GM21576 (cell line): Measurements from ENCODE around the gene PSAT1.

Experiments
- ATAC-seq: cut with Tn5 transposase; IDR thresholded peaks from one replicate; pipeline ENCODE4 v1.9.1; 2021; ENCODE audit warnings: mild to moderate bottlenecking, moderate library complexity; ENCODE audit not compliant: unreplicated experiment

PSAT1 gene

GRCh38 chr9:78292026-78292425 is 4.9 kb upstream of the PSAT1 start:
- ATAC-seq = no peak

DNA sequence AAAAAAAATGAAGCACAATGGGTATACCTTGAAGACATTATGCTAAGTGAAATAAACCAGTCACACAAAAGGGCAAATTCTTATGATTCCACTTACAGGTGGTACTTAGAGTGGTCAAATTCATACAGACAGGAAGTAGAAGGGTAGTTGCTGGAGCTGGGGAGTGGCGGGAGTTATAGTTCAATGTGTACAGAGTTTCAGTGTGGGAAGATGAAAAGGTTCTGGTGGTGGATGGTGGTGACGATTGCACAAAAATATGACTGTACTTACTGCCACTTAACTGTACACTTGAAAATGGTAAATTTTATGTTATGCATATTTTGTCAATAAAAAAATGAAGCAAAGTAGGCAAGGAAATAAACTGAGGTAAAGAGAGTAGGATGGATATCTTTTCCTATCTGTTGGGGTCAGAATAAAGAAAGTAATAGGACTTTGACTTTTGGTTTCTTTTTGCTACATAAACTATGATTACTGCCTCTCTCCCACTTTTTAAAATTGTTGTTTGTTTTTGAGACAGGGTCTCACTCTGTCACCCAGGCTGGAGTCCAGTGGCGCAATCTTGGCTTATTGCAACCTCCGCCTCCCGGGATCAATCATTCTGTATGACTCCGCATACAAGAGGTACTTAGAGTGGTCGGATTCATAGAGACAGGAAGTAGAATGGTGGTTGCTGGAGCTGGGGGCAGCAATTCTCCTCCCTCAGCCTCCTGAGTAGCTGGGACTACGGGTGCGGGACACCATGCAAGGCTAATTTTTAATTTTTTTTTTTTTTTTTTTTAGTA is 4.0 kb upstream of the PSAT1 start:
- ATAC-seq = no peak

GRCh38 chr9:78294290-78295176 is 2.4 kb upstream of the PSAT1 start:
- no peak for ATAC-seq

- ATAC-seq = no peak
Observed at GRCh38 chr9:78295177-78295575, 1.7 kb upstream of the PSAT1 start.

DNA sequence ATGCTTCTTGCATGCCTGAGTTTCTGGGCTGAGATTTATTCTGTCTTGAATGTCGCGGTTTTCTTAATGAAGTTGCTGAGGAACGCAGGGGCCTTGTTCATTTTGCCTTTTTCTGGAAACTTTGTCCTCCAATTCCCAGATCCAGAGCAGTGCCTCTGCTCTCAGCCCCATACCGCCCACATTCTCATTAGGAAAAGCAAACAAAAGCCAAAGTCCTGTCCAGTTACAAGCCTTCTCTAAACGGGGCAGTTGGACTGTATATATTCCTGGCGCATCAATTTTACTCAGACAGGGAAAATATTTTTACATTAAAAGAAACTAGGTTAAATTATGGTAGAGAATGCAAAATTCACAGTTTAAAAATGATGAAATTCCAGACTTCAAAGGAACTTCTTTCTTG is 1.2 kb upstream of the PSAT1 start:
- ATAC-seq = no peak

DNA sequence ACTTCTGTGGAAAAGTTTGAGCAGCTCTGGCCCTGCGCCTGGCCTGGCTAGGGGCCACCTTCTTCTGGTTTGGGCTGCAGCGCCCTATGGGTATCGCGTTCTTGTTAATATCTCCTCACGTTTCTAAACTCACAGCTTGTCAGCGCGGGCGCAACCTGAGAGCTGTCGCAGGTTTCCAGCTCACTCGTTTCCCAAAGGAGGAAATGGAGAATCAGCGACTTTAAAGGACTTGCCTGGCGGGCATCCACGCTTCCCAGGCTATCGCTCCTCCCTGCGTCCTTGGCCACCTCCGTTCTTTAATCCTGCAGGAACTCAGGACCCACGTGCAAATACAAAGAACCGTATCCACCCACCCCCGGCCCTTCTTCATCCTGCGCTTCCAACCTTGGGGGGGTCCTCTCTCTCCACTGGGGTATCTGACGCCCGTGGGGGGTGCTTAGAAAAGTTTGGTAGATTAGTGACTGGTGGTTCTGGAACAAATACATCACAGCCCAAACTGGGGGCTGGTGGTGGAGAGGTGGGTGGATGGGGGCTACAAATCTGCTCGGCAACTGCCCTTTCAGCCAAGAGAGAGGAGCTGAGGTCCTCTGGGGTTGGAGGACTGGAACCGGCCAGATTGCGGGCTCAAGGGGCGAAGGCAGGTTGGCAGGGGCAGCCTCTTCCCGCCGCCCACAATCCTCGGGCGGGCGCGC is 578 bp upstream of the PSAT1 start:
- no peak for ATAC-seq

DNA sequence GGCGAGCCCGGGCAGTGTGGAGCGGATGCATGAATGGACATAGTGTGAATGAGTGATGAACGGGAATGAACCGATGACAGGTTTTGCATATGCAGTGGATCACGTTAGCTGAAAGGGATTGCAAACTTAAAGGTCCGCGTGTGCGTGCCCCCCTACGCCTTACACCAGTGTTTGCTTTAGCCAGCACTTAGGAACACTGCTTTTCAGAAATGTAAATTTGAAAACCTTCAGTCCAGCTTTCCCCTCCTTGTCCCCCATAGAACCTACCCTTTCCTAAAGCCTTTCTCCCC is 692 bp downstream of the PSAT1 start:
- no peak for ATAC-seq

- ATAC-seq = no peak
Observed at GRCh38 chr9:78298046-78298765, 1.3 kb downstream of the PSAT1 start.

DNA sequence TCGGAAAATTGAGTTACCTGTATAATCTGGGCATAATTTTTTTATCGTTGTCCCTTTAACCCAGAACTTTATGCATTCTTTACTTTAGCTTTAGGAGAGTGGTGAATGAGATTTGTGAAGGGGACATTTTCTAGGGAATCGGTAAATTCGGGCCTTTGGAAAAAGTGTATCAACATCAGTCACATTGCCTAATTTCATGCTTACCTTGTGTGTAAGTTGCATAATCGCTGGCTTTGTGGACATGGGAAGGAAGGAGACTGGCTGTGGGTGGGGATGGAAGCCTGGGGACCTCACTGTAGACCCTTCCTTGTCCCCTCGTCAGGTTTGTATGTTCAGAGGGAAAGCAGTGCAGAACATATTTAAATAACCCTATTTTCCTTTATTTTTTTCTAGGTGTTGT is 3.3 kb downstream of the PSAT1 start:
- ATAC-seq = no peak

DNA sequence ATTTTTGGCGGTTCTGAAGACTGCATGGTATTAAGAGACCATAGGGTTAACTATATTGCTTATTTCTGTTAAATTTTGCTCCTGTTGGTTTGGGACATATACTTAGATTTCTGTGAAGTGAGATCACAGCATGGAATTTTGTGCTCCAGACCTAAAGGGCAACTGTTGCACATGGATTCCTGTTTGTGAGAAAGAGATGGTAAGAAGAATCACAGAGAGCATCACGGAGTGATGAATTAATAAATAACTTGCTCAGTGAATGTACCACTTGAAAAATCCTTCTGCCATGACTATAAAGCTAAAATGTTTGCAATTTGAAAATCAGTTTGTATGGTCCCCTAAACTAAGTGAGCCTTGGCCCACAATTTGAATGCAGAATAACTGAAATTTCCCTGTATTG is 4.5 kb downstream of the PSAT1 start:
- no peak for ATAC-seq

GRCh38 chr9:78303377-78304062 is 6.6 kb downstream of the PSAT1 start:
- ATAC-seq = no peak

- ATAC-seq = no peak
Observed at GRCh38 chr9:78304357-78304756, 7.4 kb downstream of the PSAT1 start.

GRCh38 chr9:78306222-78307076 is 9.5 kb downstream of the PSAT1 start:
- no peak for ATAC-seq

- no peak for ATAC-seq
Observed at GRCh38 chr9:78307360-78307759, 10.4 kb downstream of the PSAT1 start.

- no peak for ATAC-seq
Observed at GRCh38 chr9:78309066-78309465, 12.1 kb downstream of the PSAT1 start.

- ATAC-seq = no peak
Observed at GRCh38 chr9:78311075-78311474, 14.2 kb downstream of the PSAT1 start.

- no peak for ATAC-seq
Observed at GRCh38 chr9:78311886-78312524, 15.1 kb downstream of the PSAT1 start.

- no peak for ATAC-seq
Observed at GRCh38 chr9:78314550-78314949, 17.6 kb downstream of the PSAT1 start.
